Measurements from ENCODE around the gene UBE2L3. TPM values are rescaled to one million over a fixed set of nuclear protein-coding genes. Genes with fewer than 3 reads are reported as not detected.
A peak's percentile ranks its signal among the peaks of the same experiment; 100 is the strongest.

Gene UBE2L3
- total and polyA plus RNA-seq, 2 experiments from 2014 or later, result 56.3 to 118 TPM

GRCh38 chr22:21629255-21630149, 62.0 kb downstream of the UBE2L3 start, which contains the start of gene YDJC:
Gene YDJC (minus strand): TSS chr22:21630022. CDS start chr22:21630014, 8 bp downstream.
- Histone ChIP-seq H3K27ac (no peak within 1 kb of the TSS), H3K4me1 (ENCODE audit: low read depth) (no peaks in the 10 kb centered on the region), H3K9me3 (ENCODE audit: low read depth) (no peaks in the 10 kb centered on the region), H3K36me3 (no peaks in the 10 kb centered on the region), H3K27me3 (no peaks in the 10 kb centered on the region), H3K4me3 (peak within 1 kb of the TSS; percentile 72)
- TF ChIP-seq CTCF (IDR thresholded peaks at IDR 0.05; ENCODE audit: low read depth, low read length), result peak; percentile 61
- peak; percentile 95 for DNase-seq (ENCODE audit: low read depth in 1 of 2, low spot score in 1 of 2)

- TF ChIP-seq CTCF (IDR thresholded peaks at IDR 0.05; ENCODE audit: low read depth, low read length), result no peak
- no peaks in the 10 kb centered on the region for H3K36me3 ChIP-seq
- H3K4me1 ChIP-seq (ENCODE audit: low read depth), result no peaks in the 10 kb centered on the region
- no peak overlapping the region for H3K27ac ChIP-seq
- DNase-seq (ENCODE audit: low read depth in 1 of 2, low spot score in 1 of 2), result no peak
- H3K4me3 ChIP-seq, result no peak overlapping the region
- no peaks in the 10 kb centered on the region for H3K9me3 ChIP-seq (ENCODE audit: low read depth)
- H3K27me3 ChIP-seq, result no peaks in the 10 kb centered on the region
These were observed 63.5 kb downstream of the UBE2L3 start for GRCh38 chr22:21631025-21631424.

- Histone ChIP-seq H3K36me3 (no peaks in the 10 kb centered on the region), H3K9me3 (ENCODE audit: low read depth) (no peaks in the 10 kb centered on the region), H3K27me3 (no peaks in the 10 kb centered on the region), H3K4me1 (ENCODE audit: low read depth) (no peaks in the 10 kb centered on the region), H3K27ac (no peak within 1 kb of the TSS), H3K4me3 (no peak within 1 kb of the TSS)
- no peak for TF ChIP-seq CTCF (IDR thresholded peaks at IDR 0.05; ENCODE audit: low read depth, low read length)
- no peak for DNase-seq (ENCODE audit: low read depth in 1 of 2, low spot score in 1 of 2)
These were observed 64.9 kb downstream of the UBE2L3 start, which contains the start of gene CCDC116 for GRCh38 chr22:21632237-21632895. Gene CCDC116 (plus strand): TSS chr22:21632760. CDS start chr22:21633182, 422 bp downstream.

- Histone ChIP-seq H3K27me3 (no peaks in the 10 kb centered on the region), H3K27ac (no peak overlapping the region)
- no peak for TF ChIP-seq CTCF (IDR thresholded peaks at IDR 0.05; ENCODE audit: low read depth, low read length)
These were observed 65.4 kb downstream of the UBE2L3 start for GRCh38 chr22:21632931-21633330.

GRCh38 chr22:21633481-21633880, 66.0 kb downstream of the UBE2L3 start:
- H3K4me3 ChIP-seq, result no peak overlapping the region
- no peak for TF ChIP-seq CTCF (IDR thresholded peaks at IDR 0.05; ENCODE audit: low read depth, low read length)
- no peaks in the 10 kb centered on the region for H3K36me3 ChIP-seq
- no peak overlapping the region for H3K27ac ChIP-seq
- no peaks in the 10 kb centered on the region for H3K27me3 ChIP-seq
- no peaks in the 10 kb centered on the region for H3K4me1 ChIP-seq (ENCODE audit: low read depth)
- no peaks in the 10 kb centered on the region for H3K9me3 ChIP-seq (ENCODE audit: low read depth)
- no peak for DNase-seq (ENCODE audit: low read depth in 1 of 2, low spot score in 1 of 2)

More at GRCh38 chr22:21632931-21633330, 65.4 kb downstream of the UBE2L3 start:
- Histone ChIP-seq H3K9me3 (ENCODE audit: low read depth) (no peaks in the 10 kb centered on the region), H3K4me3 (no peak overlapping the region), H3K36me3 (no peaks in the 10 kb centered on the region), H3K4me1 (ENCODE audit: low read depth) (no peaks in the 10 kb centered on the region)
- DNase-seq (ENCODE audit: low read depth in 1 of 2, low spot score in 1 of 2), result no peak
